Dermis blood vessel endothelial cell (primary cell): ENCODE results near the gene MRPL12. TPM values are rescaled to one million over a fixed set of nuclear protein-coding genes. Genes with fewer than 3 reads are reported as not detected.

Experiments used
- DNase-seq: peaks from one replicate; pipeline ENCODE4 v3.0.0; 2010
- total RNA-seq: library from RNA; depleted of rRNA; stranded (reverse); fragments of >200 nt; gene quantifications from 2 replicates; pipeline ENCODE4 v1.2.3, GENCODE V29; 2014

Gene MRPL12
- total RNA-seq, 1 donor from 2014 or later = 8.2 TPM

DNA sequence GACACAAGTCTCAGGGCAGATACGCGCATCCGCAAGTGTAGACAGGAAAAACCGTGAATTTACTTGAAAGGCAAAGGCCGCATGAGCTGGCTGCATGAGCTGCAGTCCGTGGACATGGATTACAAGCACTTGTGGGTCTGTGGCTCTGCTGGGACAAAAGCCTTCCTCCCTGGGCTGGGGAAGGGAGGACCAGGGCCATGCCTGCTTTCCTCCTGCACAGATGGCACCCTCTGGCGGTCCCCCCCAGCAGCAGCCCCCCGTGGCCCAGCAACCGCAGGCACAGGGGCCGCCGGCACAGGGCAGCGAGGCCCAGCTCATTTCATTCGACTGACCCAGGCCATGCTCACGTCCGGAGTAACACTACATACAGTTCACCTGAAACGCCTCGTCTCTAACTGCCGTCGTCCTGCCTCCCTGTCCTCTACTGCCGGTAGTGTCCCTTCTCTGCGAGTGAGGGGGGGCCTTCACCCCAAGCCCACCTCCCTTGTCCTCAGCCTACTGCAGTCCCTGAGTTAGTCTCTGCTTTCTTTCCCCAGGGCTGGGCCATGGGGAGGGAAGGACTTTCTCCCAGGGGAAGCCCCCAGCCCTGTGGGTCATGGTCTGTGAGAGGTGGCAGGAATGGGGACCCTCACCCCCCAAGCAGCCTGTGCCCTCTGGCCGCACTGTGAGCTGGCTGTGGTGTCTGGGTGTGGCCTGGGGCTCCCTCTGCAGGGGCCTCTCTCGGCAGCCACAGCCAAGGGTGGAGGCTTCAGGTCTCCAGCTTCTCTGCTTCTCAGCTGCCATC, 1.7 kb upstream of the MRPL12 start:
- peak; percentile 14 for DNase-seq

- DNase-seq = peak; percentile 14
Observed at GRCh38 chr17:81703747-81704654, 834 bp downstream of the MRPL12 start.

- no peak for DNase-seq
Observed at GRCh38 chr17:81705518-81706231, 2.5 kb downstream of the MRPL12 start.

GRCh38 chr17:81706232-81706611, 3.1 kb downstream of the MRPL12 start:
- DNase-seq = no peak

GRCh38 chr17:81706757-81707624, 3.8 kb downstream of the MRPL12 start:
- no peak for DNase-seq

DNA sequence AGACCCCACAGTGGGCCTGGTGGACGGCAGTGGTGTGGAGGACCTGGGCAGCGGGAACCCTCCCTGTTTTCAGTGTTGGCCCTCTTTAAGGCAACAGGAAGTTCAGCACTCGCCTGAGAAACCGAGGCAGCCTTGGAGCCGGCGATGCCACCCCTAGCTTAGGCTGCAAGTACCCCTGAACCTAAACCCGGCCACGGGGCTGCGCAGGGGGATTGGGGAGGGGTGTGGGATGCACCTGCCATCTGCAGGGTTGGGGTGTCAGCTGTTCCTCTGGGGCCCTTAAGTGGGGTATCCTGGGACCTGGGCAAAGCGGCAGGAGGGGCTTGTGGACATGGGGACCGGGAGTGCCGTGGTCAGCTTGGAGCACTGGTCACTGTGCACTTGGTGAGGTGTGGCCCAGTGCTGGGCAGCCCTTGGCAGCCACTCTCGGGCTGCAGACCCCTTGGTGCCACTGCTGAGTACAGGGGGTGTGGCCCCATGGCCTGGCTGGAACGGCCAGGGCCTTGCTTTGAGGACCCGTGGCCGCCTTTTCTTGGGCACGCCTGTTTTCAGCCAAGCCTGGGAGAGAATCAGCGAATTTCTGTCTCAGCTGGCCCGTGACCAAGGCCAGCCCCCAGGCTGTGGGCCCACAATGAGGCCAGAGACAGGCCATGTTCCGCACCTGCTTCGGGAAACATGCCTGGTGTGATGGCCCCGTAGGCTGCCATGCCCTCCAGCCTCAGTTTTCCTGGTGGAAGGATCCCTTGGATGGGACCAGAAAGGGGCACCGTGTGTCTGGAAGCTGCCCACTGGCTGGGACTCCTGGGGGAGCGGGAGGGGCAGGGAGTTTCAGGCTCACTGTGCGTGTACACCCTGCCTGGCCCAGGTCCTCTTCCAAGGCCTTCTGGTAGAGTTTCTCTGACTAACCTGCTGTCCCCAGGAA, 4.8 kb downstream of the MRPL12 start:
- no peak for DNase-seq

- no peak for DNase-seq
Observed at GRCh38 chr17:81708739-81709185, 5.6 kb downstream of the MRPL12 start.

- DNase-seq = peak; percentile 28
Observed at GRCh38 chr17:81710514-81711308, 7.5 kb downstream of the MRPL12 start.

- peak; percentile 83 for DNase-seq
Observed at GRCh38 chr17:81711814-81712467, 8.8 kb downstream of the MRPL12 start, which contains the start of gene SLC25A10. Gene SLC25A10, plus strand, starts transcription at chr17:81712284. Its CDS starts 143 bp downstream, at chr17:81712427.

DNA sequence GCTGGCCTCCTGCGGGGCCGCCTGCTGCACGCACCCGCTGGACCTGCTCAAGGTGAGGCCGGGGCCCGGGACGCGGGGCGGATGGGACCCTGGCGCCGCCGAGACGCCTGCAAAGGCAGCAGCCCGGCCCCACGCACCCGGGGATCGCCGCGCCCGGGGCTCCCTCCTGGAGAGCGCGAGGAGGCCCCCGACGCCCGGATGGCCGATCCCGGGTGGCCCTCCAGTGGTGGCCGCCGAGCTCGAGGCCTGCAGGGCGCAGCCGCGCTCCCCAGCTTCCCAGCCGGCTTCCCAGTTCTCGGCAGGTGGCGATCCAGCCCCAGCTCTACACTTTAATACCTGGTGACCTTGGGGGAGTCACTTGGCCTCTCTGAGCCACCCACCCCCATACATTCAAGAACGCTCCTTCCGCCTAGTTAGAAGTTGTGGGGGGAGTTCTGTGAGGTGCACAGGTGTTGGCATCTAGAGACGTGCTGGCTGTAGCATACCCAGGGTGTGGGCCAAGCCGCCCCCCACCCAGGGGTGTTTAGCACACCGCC, 9.4 kb downstream of the MRPL12 start:
- DNase-seq = peak; percentile 53

DNA sequence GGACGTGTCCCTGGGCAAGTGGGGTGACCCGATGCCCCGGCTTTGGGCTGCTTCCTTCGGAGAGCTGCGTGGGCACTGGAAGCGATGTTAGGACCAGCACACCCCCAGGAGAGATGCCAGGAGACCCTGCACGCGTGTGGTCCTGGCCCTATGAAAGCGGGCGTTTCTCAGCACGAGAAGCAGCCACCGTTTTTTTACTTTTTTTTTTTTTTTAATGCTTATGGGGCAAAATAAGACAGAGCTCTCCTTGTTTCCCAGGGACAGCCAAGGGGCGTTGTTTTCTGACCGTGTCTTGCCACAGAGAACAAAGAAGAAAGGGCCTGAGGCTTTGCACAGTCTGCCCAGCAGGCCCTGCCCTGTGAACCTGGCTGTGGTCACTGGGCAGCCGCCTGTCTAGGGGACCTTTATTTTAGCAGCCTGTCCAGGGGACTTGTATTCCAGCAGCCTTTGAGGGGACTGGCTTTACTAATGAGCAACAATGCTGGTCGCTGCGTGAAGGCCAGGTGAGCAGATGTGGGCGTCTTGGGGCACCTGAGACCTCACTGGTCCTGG, 9.9 kb downstream of the MRPL12 start:
- no peak for DNase-seq

GRCh38 chr17:81713556-81714411, 10.6 kb downstream of the MRPL12 start:
- no peak for DNase-seq

GRCh38 chr17:81714412-81715106, 11.4 kb downstream of the MRPL12 start:
- DNase-seq = no peak

DNA sequence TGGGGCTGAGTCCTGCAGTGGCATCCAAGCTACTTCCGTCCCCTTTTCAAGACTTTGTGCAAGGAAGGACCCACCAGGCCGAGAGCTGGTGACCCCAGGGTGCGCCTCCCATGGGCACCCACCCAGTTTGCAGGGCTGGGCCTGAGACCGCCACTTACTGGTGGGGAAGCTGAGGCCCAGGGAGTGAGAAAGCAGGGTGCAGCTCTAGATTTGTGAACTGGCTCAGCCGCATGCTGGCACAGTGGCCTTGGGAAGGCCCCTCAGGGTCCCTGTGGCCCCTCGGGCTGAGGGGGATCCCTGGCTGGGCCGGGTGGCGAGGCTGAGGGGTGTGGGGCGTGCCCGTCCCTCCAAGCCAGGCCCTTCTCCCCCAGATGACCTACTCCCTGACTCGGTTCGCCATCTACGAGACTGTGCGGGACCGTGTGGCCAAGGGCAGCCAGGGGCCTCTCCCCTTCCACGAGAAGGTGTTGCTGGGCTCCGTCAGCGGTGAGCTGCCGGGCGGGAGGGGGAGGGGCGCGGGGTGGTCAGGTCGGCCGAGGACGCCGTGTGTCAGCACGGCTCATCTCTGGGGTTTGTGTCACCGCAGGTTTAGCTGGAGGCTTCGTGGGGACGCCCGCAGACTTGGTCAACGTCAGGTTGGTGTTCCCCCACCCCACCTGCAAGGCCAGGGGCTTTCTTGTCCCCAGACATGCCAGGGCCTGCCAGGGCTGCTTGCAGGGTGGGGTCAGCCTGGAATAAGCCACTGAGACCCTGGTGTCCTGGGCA, 12.1 kb downstream of the MRPL12 start:
- no peak for DNase-seq

GRCh38 chr17:81715872-81716673, 12.9 kb downstream of the MRPL12 start:
- DNase-seq = no peak
